ENCODE results near the gene FKBP6.

GRCh38 chr7:73328696-73329095, 735 bp downstream of the FKBP6 start:
- TF ChIP-seq CTCF (conservative IDR thresholded peaks at IDR 0.05; ENCODE audit: low read depth, low read length) (no peak), EZH2 (IDR thresholded peaks at IDR 0.05; ENCODE audit: borderline replicate concordance, low read depth, low read length, poor library complexity, severe bottlenecking) (no peak)

Data from A673 (cell line).